ENCODE measurements around the gene TXK. TPM values are rescaled to one million over a fixed set of nuclear protein-coding genes. Genes with fewer than 3 reads are reported as not detected.

The TXK gene
- total RNA-seq, 1 experiment from 2014 or later: 0.06 TPM

DNA sequence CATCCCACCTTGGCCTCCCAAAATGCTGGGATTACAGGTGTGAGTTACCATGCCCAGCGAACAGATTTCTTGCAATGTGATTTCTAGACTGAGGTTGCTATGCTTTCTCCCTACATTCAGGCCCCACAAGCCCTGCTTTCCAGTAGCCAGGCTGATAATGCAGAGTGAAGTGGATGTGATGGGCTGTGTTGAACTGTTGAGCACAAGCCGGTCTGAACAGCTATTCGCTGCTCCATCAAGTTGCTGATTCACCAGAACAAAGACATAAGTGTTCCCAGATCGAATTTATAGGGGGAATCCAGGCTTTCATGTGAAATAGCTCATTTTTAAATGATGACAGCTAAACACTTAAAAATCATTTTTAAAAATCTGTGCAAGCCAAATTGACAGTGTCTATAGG is 109.5 kb downstream of the TXK start:
- DNase-seq (ENCODE audit: low read depth): no peak

- no peak for DNase-seq (ENCODE audit: low read depth)
Measured at GRCh38 chr4:48022192-48022799, 111.8 kb downstream of the TXK start.

GRCh38 chr4:48021100-48021499 is 113.0 kb downstream of the TXK start:
- DNase-seq (ENCODE audit: low read depth): no peak

DNA sequence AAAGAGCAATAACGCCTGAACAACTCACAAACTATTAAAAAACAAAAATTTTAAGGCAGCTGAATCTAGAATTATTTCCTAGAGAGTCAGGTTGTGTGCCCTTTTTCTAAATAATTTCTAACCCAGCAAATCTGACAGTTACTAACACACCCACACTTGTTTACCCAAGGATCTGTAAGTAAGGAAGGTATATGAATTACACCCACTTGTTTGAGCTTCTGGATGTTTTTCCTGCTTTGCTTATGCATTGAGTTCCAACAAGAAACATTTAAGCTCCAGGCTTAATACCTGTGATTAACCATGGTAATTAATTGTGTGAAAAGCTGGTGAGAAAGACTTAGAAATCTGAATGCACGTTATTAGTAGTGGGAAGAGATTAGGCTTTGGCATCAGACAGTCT is 115.9 kb downstream of the TXK start:
- DNase-seq (ENCODE audit: low read depth): no peak

GRCh38 chr4:48017108-48017571 is 116.9 kb downstream of the TXK start:
- DNase-seq (ENCODE audit: low read depth): peak; percentile 74

Small RNAs within 50 kb of the gene (small RNA-seq; reads per million reads assigned to genes)
- gene RF00019: not detected
- not detected for gene RF00026
- gene RNU6-838P: not detected

Other genes starting within 250 kb of the TXK start
- 9.1 and 12.7 TPM in 2 replicates for gene NFXL1, start 219.7 kb downstream of the TXK start, total RNA-seq (2014; rRNA removed; shearing (Covaris generic))
- 0.17 TPM in 1 of 2 replicates, not detected in the other for gene CNGA1, start 117.6 kb downstream of the TXK start, total RNA-seq (2014; rRNA removed; shearing (Covaris generic))
- gene NIPAL1, start 117.5 kb downstream of the TXK start, total RNA-seq (2014; rRNA removed; shearing (Covaris generic)): 2.1 and 3.8 TPM in 2 replicates
- 1.3 and 4.1 TPM in 2 replicates for gene TEC, start 135.6 kb upstream of the TXK start, total RNA-seq (2014; rRNA removed; shearing (Covaris generic))
- gene SLAIN2, start 207.3 kb upstream of the TXK start, total RNA-seq (2014; rRNA removed; shearing (Covaris generic)): 37.3 and 64.1 TPM in 2 replicates

Data from HT1080 (cell line).